Retinal pigment epithelial cell (primary cell): Measurements from ENCODE around the gene MRPL54.

Source experiments
- DNase-seq: peaks from one replicate; pipeline ENCODE4 v3.0.0-alpha.2; 2010; ENCODE audit warnings: low read depth
- H3K4me3 ChIP-seq: 2 replicates; pipeline ENCODE4 v1.5.1; 2011; ENCODE audit warnings: mild to moderate bottlenecking, low read length, control low read depth, moderate library complexity
- TF ChIP-seq, protein P1 (sequence below): conservative IDR thresholded peaks from 2 replicates; pipeline ENCODE4 v1.5.1; 2011; ENCODE audit warnings: low read depth, low read length, control low read depth, inconsistent platforms

Gene MRPL54

GRCh38 chr19:3722443-3723109 lies 39.9 kb upstream of the MRPL54 start:
- TF ChIP-seq, protein P1, sequence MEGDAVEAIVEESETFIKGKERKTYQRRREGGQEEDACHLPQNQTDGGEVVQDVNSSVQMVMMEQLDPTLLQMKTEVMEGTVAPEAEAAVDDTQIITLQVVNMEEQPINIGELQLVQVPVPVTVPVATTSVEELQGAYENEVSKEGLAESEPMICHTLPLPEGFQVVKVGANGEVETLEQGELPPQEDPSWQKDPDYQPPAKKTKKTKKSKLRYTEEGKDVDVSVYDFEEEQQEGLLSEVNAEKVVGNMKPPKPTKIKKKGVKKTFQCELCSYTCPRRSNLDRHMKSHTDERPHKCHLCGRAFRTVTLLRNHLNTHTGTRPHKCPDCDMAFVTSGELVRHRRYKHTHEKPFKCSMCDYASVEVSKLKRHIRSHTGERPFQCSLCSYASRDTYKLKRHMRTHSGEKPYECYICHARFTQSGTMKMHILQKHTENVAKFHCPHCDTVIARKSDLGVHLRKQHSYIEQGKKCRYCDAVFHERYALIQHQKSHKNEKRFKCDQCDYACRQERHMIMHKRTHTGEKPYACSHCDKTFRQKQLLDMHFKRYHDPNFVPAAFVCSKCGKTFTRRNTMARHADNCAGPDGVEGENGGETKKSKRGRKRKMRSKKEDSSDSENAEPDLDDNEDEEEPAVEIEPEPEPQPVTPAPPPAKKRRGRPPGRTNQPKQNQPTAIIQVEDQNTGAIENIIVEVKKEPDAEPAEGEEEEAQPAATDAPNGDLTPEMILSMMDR = no peak
- no peak for DNase-seq
- no peak overlapping the region for H3K4me3 ChIP-seq

GRCh38 chr19:3723110-3723488 lies 39.4 kb upstream of the MRPL54 start:
- TF ChIP-seq, protein P1 = no peak
- no peak overlapping the region for H3K4me3 ChIP-seq
- DNase-seq = no peak

DNA sequence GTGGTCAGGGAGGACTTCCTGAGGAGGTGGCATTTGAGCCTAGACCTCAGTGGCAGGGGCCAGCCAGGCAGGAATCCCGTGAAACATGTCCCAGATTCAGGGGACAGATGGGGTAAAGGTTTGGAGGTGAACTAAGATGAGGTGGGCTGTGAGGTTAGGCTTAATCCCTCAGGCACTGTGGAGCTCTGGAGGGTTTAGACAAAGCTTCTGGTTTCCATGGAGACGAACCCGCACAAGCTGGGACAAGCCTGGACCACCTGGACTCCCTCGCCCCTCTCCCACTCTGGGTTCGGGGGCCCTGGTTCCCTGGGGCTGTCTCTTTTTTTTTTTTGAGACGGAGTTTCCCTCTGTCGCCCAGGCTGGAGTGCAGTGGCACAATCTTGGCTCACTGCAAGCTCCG lies 38.6 kb upstream of the MRPL54 start:
- H3K4me3 ChIP-seq = no peak overlapping the region
- DNase-seq = no peak
- TF ChIP-seq, protein P1 = no peak

DNA sequence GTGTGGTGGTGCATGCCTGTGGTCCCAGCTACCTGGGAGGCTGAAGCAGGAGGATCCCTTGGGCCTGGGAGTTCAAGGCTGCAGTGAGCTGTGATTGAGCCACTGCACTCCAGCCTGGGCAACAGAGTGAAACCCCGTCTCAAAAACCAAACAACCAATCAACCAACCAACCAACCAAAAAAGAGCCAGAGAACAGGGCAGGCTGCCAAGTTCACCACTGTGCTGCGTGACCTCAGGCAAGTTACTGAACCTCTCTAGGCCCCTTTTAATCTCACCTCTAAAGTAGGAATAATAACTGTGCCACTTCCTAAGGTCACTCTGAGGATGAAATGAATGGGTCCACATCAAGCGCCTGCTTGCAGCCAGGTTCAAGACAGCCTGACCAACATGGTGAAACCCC lies 37.4 kb upstream of the MRPL54 start:
- TF ChIP-seq, protein P1 = no peak
- H3K4me3 ChIP-seq = no peak overlapping the region
- DNase-seq = no peak

DNA sequence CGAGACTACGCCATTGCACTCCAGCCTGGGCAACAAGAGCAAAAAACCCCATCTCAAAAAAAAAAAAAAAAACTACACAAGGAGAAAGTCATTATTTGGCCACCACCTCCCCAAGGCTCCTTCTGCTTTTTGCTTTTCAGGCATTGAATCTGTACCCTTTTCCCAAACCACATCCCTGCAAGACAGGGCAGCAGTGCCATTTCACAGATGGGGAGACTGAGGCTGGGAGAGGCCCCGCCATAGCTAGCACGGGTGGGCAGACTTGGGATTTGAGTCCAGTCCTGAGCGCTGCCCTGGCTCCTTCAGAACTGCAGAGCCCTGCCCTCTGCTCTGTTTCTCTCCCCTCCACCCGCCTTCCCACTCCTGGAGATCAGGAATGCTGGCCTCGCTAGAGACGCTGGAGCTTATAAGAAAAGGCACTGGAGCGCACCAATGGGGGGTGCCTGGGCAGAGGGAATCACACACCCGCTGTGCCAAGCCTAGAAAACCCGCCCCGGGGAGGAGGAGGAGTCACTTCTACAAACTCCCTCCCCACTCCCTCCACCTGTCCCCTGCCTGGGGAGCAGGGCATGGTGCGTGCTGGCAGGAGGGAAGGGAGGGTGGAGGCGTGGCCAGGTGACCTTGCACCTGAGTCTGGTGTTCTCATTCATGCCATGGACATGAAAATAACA lies 36.7 kb upstream of the MRPL54 start:
- DNase-seq = no peak
- TF ChIP-seq, protein P1 = no peak
- no peak overlapping the region for H3K4me3 ChIP-seq

DNA sequence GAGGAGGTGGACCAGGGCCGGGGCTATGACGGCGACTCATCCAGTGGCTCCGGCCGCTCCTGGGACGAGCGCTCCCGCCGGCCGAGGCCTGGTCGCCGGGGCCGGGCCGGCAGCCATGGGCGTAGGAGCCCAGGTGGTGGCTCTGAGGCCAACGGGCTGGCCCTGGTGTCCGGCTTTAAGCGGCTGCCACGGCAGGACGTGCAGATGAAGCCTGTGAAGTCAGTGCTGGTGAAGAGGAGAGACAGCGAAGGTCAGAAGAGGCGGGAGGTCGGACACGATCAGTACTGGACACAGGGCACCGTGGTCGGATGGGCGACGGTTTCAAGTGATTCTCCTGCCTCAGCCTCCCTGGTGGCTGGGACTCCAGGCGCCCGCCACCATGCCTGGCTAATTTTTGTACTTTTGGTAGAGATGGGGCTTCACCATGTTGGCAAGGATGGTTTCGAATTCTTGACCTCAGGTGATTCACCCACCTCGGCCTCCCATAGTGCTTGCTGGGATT lies 32.0 kb upstream of the MRPL54 start:
- TF ChIP-seq, protein P1 = no peak

DNA sequence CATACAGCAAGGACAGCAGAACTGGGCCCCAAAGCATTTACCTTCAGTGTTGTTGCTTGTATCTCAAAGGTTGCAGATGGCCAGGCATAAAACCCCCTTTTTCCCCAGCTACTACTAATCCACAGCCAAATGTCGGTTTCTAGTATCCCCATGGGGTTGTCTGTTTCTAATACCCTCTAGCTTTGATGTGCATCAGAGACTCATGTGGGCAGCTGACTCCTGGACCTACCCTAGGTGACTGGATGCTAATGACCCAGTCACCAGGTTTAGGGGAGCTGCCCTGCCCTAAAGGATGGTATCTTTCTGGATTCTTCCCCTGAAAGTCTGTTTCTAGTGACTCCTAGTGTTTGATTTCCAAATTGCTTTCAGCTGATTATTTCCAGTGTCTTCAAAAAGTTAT lies 30.4 kb upstream of the MRPL54 start:
- DNase-seq = no peak
- TF ChIP-seq, protein P1 = no peak
- no peak overlapping the region for H3K4me3 ChIP-seq

More for the DNA sequence above, 32.0 kb upstream of the MRPL54 start:
- H3K4me3 ChIP-seq = no peak overlapping the region
- no peak for DNase-seq
